OCI-LY7 (cell line): ENCODE results near the gene ARHGAP19.

Experiments used
- CTCF ChIP-seq: fragments of 200-600 bp; sonication (generic); conservative IDR thresholded peaks from 2 replicates; pipeline ENCODE4 v1.5.1; 2014; ENCODE audit warnings: mild to moderate bottlenecking, antibody characterized with exemption, low read length, moderate library complexity, mixed read lengths
- EZH2phosphoT487 ChIP-seq: fragments of 200-600 bp; sonication (generic); IDR thresholded peaks from 2 replicates; pipeline ENCODE4 v1.6.1; 2018; ENCODE audit warnings: low read depth, borderline replicate concordance, mild to moderate bottlenecking, mixed run types, antibody characterized with exemption, low read length, moderate library complexity, mixed read lengths

- TF ChIP-seq CTCF (no peak), EZH2phosphoT487 (no peak)
Measured at GRCh38 chr10:97331153-97331703, 38.8 kb upstream of the ARHGAP19 start.
